WERI-Rb-1 (cell line): ENCODE data around the gene TNFAIP6.
"Not testable (repeated sequence)": the region's sequence is repeated elsewhere in the genome, so short reads cannot be mapped to it uniquely, and the experiment has no call there.

Experiments
- DNase-seq: peaks from one replicate; pipeline ENCODE4 v3.0.0-alpha.2; 2020
- H3K27ac ChIP-seq: fragments of 250-450 bp; sonication (Bioruptor Pico); 2 replicates; pipeline ENCODE4 v1.5.1; 2020; ENCODE audit warnings: mild to moderate bottlenecking, moderate library complexity
- H3K27me3 ChIP-seq: fragments of 250-450 bp; sonication (Bioruptor Pico); 2 replicates; pipeline ENCODE4 v1.5.1; 2021; ENCODE audit warnings: mild to moderate bottlenecking, low read depth, moderate library complexity; ENCODE audit not compliant: insufficient read depth, severe bottlenecking
- H3K36me3 ChIP-seq: fragments of 250-450 bp; sonication (Bioruptor Pico); 2 replicates; pipeline ENCODE4 v1.5.1; 2020; ENCODE audit warnings: mild to moderate bottlenecking, moderate library complexity
- H3K4me3 ChIP-seq: 2 replicates; pipeline ENCODE4 v1.5.1; 2011; ENCODE audit warnings: low read depth, mild to moderate bottlenecking, control low read depth, low read length
- H3K9me3 ChIP-seq: fragments of 250-450 bp; sonication (Bioruptor Pico); 2 replicates; pipeline ENCODE4 v1.5.1; 2021; ENCODE audit warnings: mild to moderate bottlenecking, moderate library complexity; ENCODE audit not compliant: severe bottlenecking
- CTCF ChIP-seq: IDR thresholded peaks from 2 replicates; pipeline ENCODE4 v1.5.1; 2011; ENCODE audit warnings: low read depth, mild to moderate bottlenecking, control low read depth, inconsistent platforms, low read length

Gene TNFAIP6

GRCh38 chr2:151338115-151338514 lies 19.3 kb upstream of the TNFAIP6 start:
- no peaks in the 10 kb centered on the region for H3K36me3 ChIP-seq
- DNase-seq, result no peak

GRCh38 chr2:151343073-151343472 lies 14.3 kb upstream of the TNFAIP6 start:
- H3K27me3 ChIP-seq, result no peaks in the 10 kb centered on the region
- no peak for DNase-seq
- no peak overlapping the region for H3K27ac ChIP-seq
- peaks cover 2% of the 10 kb centered on the region for H3K9me3 ChIP-seq
- H3K4me3 ChIP-seq, result no peak overlapping the region
- no peaks in the 10 kb centered on the region for H3K36me3 ChIP-seq
- no peak for TF ChIP-seq CTCF

More at GRCh38 chr2:151338115-151338514, 19.3 kb upstream of the TNFAIP6 start:
- Histone ChIP-seq H3K9me3 (peaks cover 2% of the 10 kb centered on the region), H3K27ac (no peak overlapping the region), H3K4me3 (no peak overlapping the region), H3K27me3 (no peaks in the 10 kb centered on the region)
- no peak for TF ChIP-seq CTCF

- H3K27ac ChIP-seq, DNase-seq, H3K27me3 ChIP-seq, H3K9me3 ChIP-seq, H3K36me3 ChIP-seq, H3K4me3 ChIP-seq: not testable (repeated sequence)
Measured at GRCh38 chr2:151344191-151344590, 13.2 kb upstream of the TNFAIP6 start.

GRCh38 chr2:151344906-151345305 lies 12.5 kb upstream of the TNFAIP6 start:
- H3K27ac ChIP-seq, result no peak overlapping the region
- no peaks in the 10 kb centered on the region for H3K27me3 ChIP-seq
- peaks cover 2% of the 10 kb centered on the region for H3K9me3 ChIP-seq
- no peaks in the 10 kb centered on the region for H3K36me3 ChIP-seq
- H3K4me3 ChIP-seq, result no peak overlapping the region
- no peak for TF ChIP-seq CTCF
- DNase-seq, result no peak

GRCh38 chr2:151347294-151347693 lies 10.1 kb upstream of the TNFAIP6 start:
- no peak for TF ChIP-seq CTCF
- H3K9me3 ChIP-seq, result no peaks in the 10 kb centered on the region
- no peak overlapping the region for H3K4me3 ChIP-seq
- no peak for DNase-seq
- no peaks in the 10 kb centered on the region for H3K36me3 ChIP-seq
- H3K27me3 ChIP-seq, result no peaks in the 10 kb centered on the region
- no peak overlapping the region for H3K27ac ChIP-seq

- no peak overlapping the region for H3K4me3 ChIP-seq
- H3K36me3 ChIP-seq, result no peaks in the 10 kb centered on the region
- DNase-seq, result no peak
- no peak for TF ChIP-seq CTCF
- H3K27ac ChIP-seq, result no peak overlapping the region
- no peaks in the 10 kb centered on the region for H3K9me3 ChIP-seq
- H3K27me3 ChIP-seq, result no peaks in the 10 kb centered on the region
Measured at GRCh38 chr2:151347906-151348305, 9.5 kb upstream of the TNFAIP6 start.
